OCI-LY7 (cell line): ENCODE data around the gene FAM177A1. TPM values are rescaled to one million over a fixed set of nuclear protein-coding genes. Genes with fewer than 3 reads are reported as not detected.

ENCODE experiments used
- BruUV-seq: library from RNA; stranded (reverse); fragments of 400-500 nt; replicated peaks from 2 replicates; lab custom pipeline; 2021; lab: Mats Ljungman, UMichigan
- CTCF ChIA-PET: fragments of 300-600 bp; sonication (Branson Sonifier 250); formaldehyde crosslinking; loops from one replicate; lab custom pipeline; 2022; ENCODE audit warnings: antibody characterized with exemption; ENCODE audit not compliant: unreplicated experiment; lab: Charles Lee
- POLR2A ChIA-PET: fragments of 300-600 bp; sonication (Branson Sonifier 250); formaldehyde crosslinking; loops from one replicate; lab custom pipeline; 2022; ENCODE audit warnings: antibody characterized with exemption; lab: Charles Lee
- DNase-seq: peaks from one replicate; pipeline ENCODE4 v3.0.0-alpha.2; 2015; ENCODE audit warnings: low spot score
- H2AFZ ChIP-seq: fragments of 200-600 bp; sonication (generic), shearing (Covaris generic); 2 replicates; pipeline ENCODE4 v1.6.1; 2014; ENCODE audit warnings: mild to moderate bottlenecking, antibody characterized with exemption, low read length, moderate library complexity
- H3K27ac ChIP-seq: fragments of 200-600 bp; sonication (generic); 2 replicates; pipeline ENCODE4 v1.5.1; 2014; ENCODE audit warnings: mixed run types, low read depth, mild to moderate bottlenecking, moderate library complexity, low read length, inconsistent platforms; ENCODE audit not compliant: poor library complexity, severe bottlenecking
- H3K36me3 ChIP-seq: fragments of 200-600 bp; sonication (generic); 2 replicates; pipeline ENCODE4 v1.6.1; 2014; ENCODE audit warnings: mild to moderate bottlenecking, antibody characterized with exemption, low read length, moderate library complexity, mixed read lengths; ENCODE audit not compliant: insufficient read depth
- H3K4me1 ChIP-seq: fragments of 200-600 bp; sonication (generic); 2 replicates; pipeline ENCODE4 v1.5.1; 2014; ENCODE audit warnings: mild to moderate bottlenecking, low read length; ENCODE audit not compliant: insufficient read depth, poor library complexity, severe bottlenecking
- H3K4me2 ChIP-seq: fragments of 200-600 bp; sonication (generic); 2 replicates; pipeline ENCODE4 v1.6.1; 2014; ENCODE audit warnings: mild to moderate bottlenecking, low read length
- H3K4me3 ChIP-seq: fragments of 200-600 bp; sonication (generic); 2 replicates; pipeline ENCODE4 v1.5.1; 2014; ENCODE audit warnings: mild to moderate bottlenecking, low read depth, low read length; ENCODE audit not compliant: poor library complexity, severe bottlenecking
- H3K79me2 ChIP-seq: fragments of 200-600 bp; sonication (generic); 2 replicates; pipeline ENCODE4 v1.6.1; 2016; ENCODE audit warnings: low read depth, mild to moderate bottlenecking, low read length, moderate library complexity, mixed read lengths; ENCODE audit not compliant: insufficient read depth
- H3K9me2 ChIP-seq: fragments of 200-600 bp; sonication (generic); 2 replicates; pipeline ENCODE4 v1.6.1; 2016; ENCODE audit warnings: mild to moderate bottlenecking, low read length, mixed read lengths; ENCODE audit not compliant: insufficient read depth
- H3K9me3 ChIP-seq: fragments of 200-600 bp; sonication (generic); 2 replicates; pipeline ENCODE4 v1.6.1; 2014; ENCODE audit warnings: mild to moderate bottlenecking, mixed run types, low read length, mixed read lengths
- H4K20me1 ChIP-seq: fragments of 200-600 bp; sonication (generic); 2 replicates; pipeline ENCODE4 v1.6.1; 2014; ENCODE audit warnings: mild to moderate bottlenecking, antibody characterized with exemption, low read length, moderate library complexity, mixed read lengths; ENCODE audit not compliant: insufficient read depth
- CTCF ChIP-seq: fragments of 200-600 bp; sonication (generic); conservative IDR thresholded peaks from 2 replicates; pipeline ENCODE4 v1.5.1; 2014; ENCODE audit warnings: mild to moderate bottlenecking, antibody characterized with exemption, low read length, moderate library complexity, mixed read lengths
- EZH2phosphoT487 ChIP-seq: fragments of 200-600 bp; sonication (generic); IDR thresholded peaks from 2 replicates; pipeline ENCODE4 v1.6.1; 2018; ENCODE audit warnings: low read depth, borderline replicate concordance, mild to moderate bottlenecking, mixed run types, antibody characterized with exemption, low read length, moderate library complexity, mixed read lengths
- intact Hi-C: fragments of 100-400 bp; cut with micrococcal nuclease; formaldehyde crosslinking; loops from one replicate; pipeline ENCODE4 v1.10.0; 2022; ENCODE audit not compliant: unreplicated experiment
- total RNA-seq, 2 experiments: library from RNA; depleted of rRNA in 1 of 2; stranded (reverse); fragments of >200 nt in 1 of 2; shearing (Covaris generic) in 1 of 2; gene quantifications; 2 replicates each; pipeline ENCODE4 v1.2.3, GENCODE V29; 2014 to 2022

FAM177A1 gene
- total RNA-seq, 2 experiments from 2014 or later = 17.3 to 31.8 TPM

- H4K20me1 ChIP-seq = no peaks in the 10 kb centered on the region
- H3K27ac ChIP-seq = no peak overlapping the region
- H3K79me2 ChIP-seq = peaks cover 7% of the 10 kb centered on the region; the same call in 1 of the 2 replicates
- no TSS peak for BruUV-seq
- no peak overlapping the region for H3K4me3 ChIP-seq
- DNase-seq = no peak
- TF ChIP-seq EZH2phosphoT487 (no peak), CTCF (no peak)
- H3K4me2 ChIP-seq = no peak overlapping the region
- intact Hi-C loops = no loop called here
- POLR2A ChIA-PET = interaction anchor here (0.8 kb wide), 1 partner anchor 14 kb away, joined by 6 read pairs; no protein-coding TSS in a partner anchor
- H3K4me1 ChIP-seq = peaks cover 9% of the 10 kb centered on the region
- no peak overlapping the region for H2AFZ ChIP-seq
- no peaks in the 10 kb centered on the region for H3K9me2 ChIP-seq
- no peaks in the 10 kb centered on the region for H3K9me3 ChIP-seq
- CTCF ChIA-PET = no interaction called here
- H3K36me3 ChIP-seq = 0 out of 2 replicates have a peak, but pooled peaks cover 4% of the 10 kb centered on the region
Observed at GRCh38 chr14:35050652-35051051, 4.6 kb downstream of the FAM177A1 start.

- intact Hi-C loops = no loop called here
Observed at GRCh38 chr14:35051796-35052195, 5.7 kb downstream of the FAM177A1 start.

More at GRCh38 chr14:35051796-35052195, 5.7 kb downstream of the FAM177A1 start:
- Histone ChIP-seq H3K27ac (no peak overlapping the region), H4K20me1 (no peaks in the 10 kb centered on the region), H3K36me3 (0 out of 2 replicates have a peak, but pooled peaks cover 4% of the 10 kb centered on the region), H3K9me2 (no peaks in the 10 kb centered on the region), H3K4me3 (no peak overlapping the region), H3K4me1 (peaks cover 9% of the 10 kb centered on the region), H2AFZ (no peak overlapping the region), H3K79me2 (peaks cover 7% of the 10 kb centered on the region; the same call in 1 of the 2 replicates), H3K4me2 (no peak overlapping the region), H3K9me3 (no peaks in the 10 kb centered on the region)
- ChIA-PET POLR2A (interaction anchor here (0.6 to 1.1 kb wide), 2 partner anchors 12 to 368 kb away, joined by 3 read pairs; no protein-coding TSS in a partner anchor), CTCF (no interaction called here)
- no peak for DNase-seq
- no TSS peak for BruUV-seq
- TF ChIP-seq CTCF (no peak), EZH2phosphoT487 (no peak)
